Heart right ventricle (tissue), 16 donors: ENCODE measurements around the gene ADAMTSL5. TPM values are rescaled to one million over a fixed set of nuclear protein-coding genes. Genes with fewer than 3 reads are reported as not detected.
"Not testable (repeated sequence)": the region's sequence is repeated elsewhere in the genome, so short reads cannot be mapped to it uniquely, and the experiment has no call there.

Experiments
- ATAC-seq, 8 donors: fragments of 200-7000 bp; cut with Tn5 transposase; one replicate each; pipeline ENCODE4 v1.9.1; 2020; ENCODE audit warnings: mild to moderate bottlenecking in 8 of 8, moderate library complexity in 8 of 8, moderate number of reproducible peaks in 1 of 8
- DNase-seq, 2 donors: peaks; one replicate each; pipeline ENCODE4 v3.0.0-alpha.2; 2020
- H3K27ac ChIP-seq, 10 donors: fragments of 200-600 bp; sonication (generic) in 2 of 10; one replicate each; pipeline versions ENCODE4 v1.5.0 to v1.8.0; 2020 to 2022; ENCODE audit warnings: mild to moderate bottlenecking in 3 of 10
- H3K27me3 ChIP-seq, 7 donors: fragments of 200-600 bp; one replicate each; pipeline ENCODE4 v1.8.0; 2021 to 2022; ENCODE audit warnings: mild to moderate bottlenecking in 2 of 7
- H3K36me3 ChIP-seq, 9 donors: fragments of 200-600 bp; sonication (generic) in 1 of 9; one replicate each; pipeline versions ENCODE4 v1.5.0 to v1.8.0; 2020 to 2022; ENCODE audit warnings: mild to moderate bottlenecking in 2 of 9
- H3K4me1 ChIP-seq, 9 donors: fragments of 200-600 bp; sonication (generic) in 1 of 9; one replicate each; pipeline versions ENCODE4 v1.5.0 to v1.8.0; 2020 to 2022; ENCODE audit warnings: mild to moderate bottlenecking in 4 of 9
- H3K4me3 ChIP-seq, 10 donors: fragments of 200-600 bp; sonication (generic) in 2 of 10; one replicate each; pipeline versions ENCODE4 v1.5.0 to v1.8.0; 2020 to 2022; ENCODE audit warnings: mild to moderate bottlenecking in 7 of 10, moderate library complexity in 2 of 10
- H3K9me3 ChIP-seq, 11 donors: fragments of 200-600 bp in 10 of 11; sonication (generic) in 2 of 11; one replicate each; pipeline versions ENCODE4 v1.5.0 to v1.8.0; 2013 to 2022; ENCODE audit warnings: mild to moderate bottlenecking in 2 of 11, control low read depth in 1 of 11, moderate library complexity in 1 of 11
- WGBS, 2 donors: extraction: QIAGEN DNeasy Blood & Tissue Kit; methylation state at CpG; one replicate each; pipeline ENCODE4 v1.1.7; 2013; ENCODE audit warnings: inconsistent platforms in 1 of 2; 5-methylcytosine and 5-hydroxymethylcytosine counted together
- intact Hi-C, 10 donors: fragments of 100-400 bp; cut with DNase I; formaldehyde crosslinking; loops; one replicate each; pipeline versions ENCODE4 v1.11.1 to v1.14.2; 2022
- polyA plus RNA-seq, 2 donors: library from polyadenylated mRNA; stranded (reverse); fragments of 200-250 nt; gene quantifications; one replicate each; pipeline ENCODE4 v1.2.3, GENCODE V29; 2013
- total RNA-seq, 10 donors: library from RNA; stranded (reverse); fragmentation: NEBNext Ultra II Directional in 3 of 10; extraction: Animal tissue kit (Norgen Biotek cat#: 25700) in 3 of 10; gene quantifications; one replicate each; pipeline versions ENCODE4 v1.2.1 to v1.2.4, GENCODE V29; 2021 to 2023
- TF ChIP-seq, protein P1 (sequence below), 9 donors: fragments of 200-600 bp; sonication (generic) in 2 of 9; IDR thresholded peaks; one replicate each; pipeline versions ENCODE4 v1.5.0 to v1.8.0; 2021 to 2022; ENCODE audit warnings: antibody characterized with exemption in 9 of 9, mild to moderate bottlenecking in 5 of 9, moderate library complexity in 1 of 9
- donor health status: Arrhythmogenic right ventricular cardiomyopathy.
- donor health status: ischemic (EF 13 %, LVEDD 7.1; RV severe dilation, severe dysfunction).
- donor health status: healthy with polysubstance abuse.
- donor health status: DM: no; HTN: yes; CAD: no.
- donor health status: DM: no; HTN: no; CAD: no.
- donor health status: ischemic (EF 25% LVEDD 6.9; RV normal size, moderate dysfunction).
- donor health status: ischemic (EF 25% LVEDD 5.7; RV mildly dilated, moderate dysfunction).
- donor health status: healthy.
- donor health status: DM: yes; HTN: yes; CAD: no.
- donor health status: Ischemic cardiomyopathy.
- donor health status: ischemic (EF 35%, LVEDD 5.7; RV mildly dilated, moderate dysfunction).
- donor health status: nonischemic (EF 11% LVEDD 7.7; RV severe dilation, severe dysfunction).
- donor health status: DM: yes; HTN: yes; CAD: no.
- donor health status: PGD.
- donor health status: ischemic (EF 29% LVEDD 5.4; RV normal size, mild dysfunction).
- donor health status: nonischemic (EF 23%, LVEDD 6.1; RV moderate dilation, normal function).

ADAMTSL5 gene
- total and polyA plus RNA-seq, 12 donors = 16.7 to 69.4 (median 35.8) TPM

- no peak overlapping the region for H3K4me3 ChIP-seq
- peaks cover 26 to 46% (median 45%) of the 10 kb centered on the region in 7 donors for H3K27me3 ChIP-seq
- intact Hi-C loops = loop anchor here in 1 of 10 donors (10.0 kb wide), 1 partner anchor 207 kb away; no protein-coding TSS in a partner anchor
- ATAC-seq (peak in 4 of 8 donors; percentile 13 to 50 (median 20)), DNase-seq (no peak)
- H3K36me3 ChIP-seq = no peaks in the 10 kb centered on the region
- peaks cover 0 to 11% (median 4%) of the 10 kb centered on the region in 9 donors for H3K4me1 ChIP-seq
- TF ChIP-seq, protein P1, sequence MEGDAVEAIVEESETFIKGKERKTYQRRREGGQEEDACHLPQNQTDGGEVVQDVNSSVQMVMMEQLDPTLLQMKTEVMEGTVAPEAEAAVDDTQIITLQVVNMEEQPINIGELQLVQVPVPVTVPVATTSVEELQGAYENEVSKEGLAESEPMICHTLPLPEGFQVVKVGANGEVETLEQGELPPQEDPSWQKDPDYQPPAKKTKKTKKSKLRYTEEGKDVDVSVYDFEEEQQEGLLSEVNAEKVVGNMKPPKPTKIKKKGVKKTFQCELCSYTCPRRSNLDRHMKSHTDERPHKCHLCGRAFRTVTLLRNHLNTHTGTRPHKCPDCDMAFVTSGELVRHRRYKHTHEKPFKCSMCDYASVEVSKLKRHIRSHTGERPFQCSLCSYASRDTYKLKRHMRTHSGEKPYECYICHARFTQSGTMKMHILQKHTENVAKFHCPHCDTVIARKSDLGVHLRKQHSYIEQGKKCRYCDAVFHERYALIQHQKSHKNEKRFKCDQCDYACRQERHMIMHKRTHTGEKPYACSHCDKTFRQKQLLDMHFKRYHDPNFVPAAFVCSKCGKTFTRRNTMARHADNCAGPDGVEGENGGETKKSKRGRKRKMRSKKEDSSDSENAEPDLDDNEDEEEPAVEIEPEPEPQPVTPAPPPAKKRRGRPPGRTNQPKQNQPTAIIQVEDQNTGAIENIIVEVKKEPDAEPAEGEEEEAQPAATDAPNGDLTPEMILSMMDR (IDR thresholded peaks at IDR 0.05) = no peak
- no peaks in the 10 kb centered on the region for H3K9me3 ChIP-seq
- WGBS, 2 donors = 52 to 56% methylated on average over 10 of the region's 10 CpGs
- H3K27ac ChIP-seq = peak overlapping the region in 4 of 10 donors; percentile 17 to 66 (median 56)
These were observed 9.2 kb upstream of the ADAMTSL5 start for GRCh38 chr19:1522061-1522460.

GRCh38 chr19:1521636-1522035, 8.8 kb upstream of the ADAMTSL5 start:
- Histone ChIP-seq H3K4me1 (peaks cover 0 to 11% (median 4%) of the 10 kb centered on the region in 9 donors), H3K36me3 (no peaks in the 10 kb centered on the region), H3K4me3 (no peak overlapping the region), H3K27ac (peak overlapping the region in 5 of 10 donors; percentile 17 to 66 (median 50)), H3K9me3 (no peaks in the 10 kb centered on the region), H3K27me3 (peaks cover 26 to 44% (median 41%) of the 10 kb centered on the region in 7 donors)
- TF ChIP-seq, protein P1 (IDR thresholded peaks at IDR 0.05) = no peak
- DNase-seq (peak in 1 of 2 donors; percentile 46), ATAC-seq (peak; percentile 10 to 87 (median 68))
- WGBS, 2 donors = 26 to 38% methylated on average over 14 of the region's 14 CpGs
- intact Hi-C loops = loop anchor here in 1 of 10 donors (10.0 kb wide), 1 partner anchor 207 kb away; no protein-coding TSS in a partner anchor

- ATAC-seq = no peak
- TF ChIP-seq, protein P1 (IDR thresholded peaks at IDR 0.05) = no peak
- no peak overlapping the region for H3K4me3 ChIP-seq
- peaks cover 0 to 11% (median 4%) of the 10 kb centered on the region in 9 donors for H3K4me1 ChIP-seq
- intact Hi-C loops = loop anchor here in 1 of 10 donors (10.0 kb wide), 1 partner anchor 205 kb away; no protein-coding TSS in a partner anchor
- no peak for DNase-seq
- peaks cover 15 to 33% (median 28%) of the 10 kb centered on the region in 7 donors for H3K27me3 ChIP-seq
- H3K27ac ChIP-seq = no peak overlapping the region
- WGBS, 2 donors = 78 to 84% methylated on average over 17 of the region's 17 CpGs
- H3K36me3 ChIP-seq = no peaks in the 10 kb centered on the region
- no peaks in the 10 kb centered on the region for H3K9me3 ChIP-seq
These were observed 7.5 kb upstream of the ADAMTSL5 start for GRCh38 chr19:1520203-1520780.

GRCh38 chr19:1519802-1520201, 7.0 kb upstream of the ADAMTSL5 start:
- not testable (repeated sequence) for H3K4me3 ChIP-seq, H3K36me3 ChIP-seq, H3K9me3 ChIP-seq, H3K27ac ChIP-seq, ATAC-seq, DNase-seq
- WGBS, 2 donors = 82 to 93% methylated on average over 8 of the region's 8 CpGs
- Histone ChIP-seq H3K27me3 (peaks cover 12 to 33% (median 24%) of the 10 kb centered on the region in 7 donors), H3K4me1 (peaks cover 0 to 11% (median 4%) of the 10 kb centered on the region in 9 donors)
- intact Hi-C loops = loop anchor here in 4 of 10 donors (10.0 kb wide), 3 partner anchors 55 to 205 kb away; no protein-coding TSS in a partner anchor

DNA sequence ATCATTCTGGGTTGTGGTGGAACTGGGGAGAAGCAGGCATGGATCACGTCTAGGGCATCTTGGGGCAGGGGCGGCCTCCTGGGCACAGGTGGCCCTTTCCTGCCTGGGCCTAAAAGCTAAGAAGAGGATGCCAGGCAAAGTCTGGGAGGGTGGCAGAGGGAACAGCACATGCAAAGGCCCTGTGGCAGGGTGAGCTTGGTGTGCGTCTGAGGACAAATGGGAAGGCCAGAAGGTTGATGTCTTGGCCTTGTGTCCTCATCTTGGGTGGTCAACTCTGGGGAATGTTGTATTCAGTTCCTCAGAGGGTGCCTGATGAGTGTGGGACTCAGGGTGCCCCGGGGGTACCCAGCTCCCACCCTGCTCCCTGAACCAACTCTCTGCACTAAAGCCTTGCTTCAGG, 5.7 kb upstream of the ADAMTSL5 start:
- 87 to 94% methylated on average over 4 of the region's 4 CpGs for WGBS, 2 donors
- DNase-seq = no peak
- no peaks in the 10 kb centered on the region for H3K36me3 ChIP-seq
- intact Hi-C loops = loop anchor here in 4 of 10 donors (10.0 kb wide), 2 partner anchors 54 to 74 kb away; no protein-coding TSS in a partner anchor
- H3K4me3 ChIP-seq = no peak overlapping the region
- no peak overlapping the region for H3K27ac ChIP-seq
- no peak for ATAC-seq
- TF ChIP-seq, protein P1 (IDR thresholded peaks at IDR 0.05) = no peak
- H3K27me3 ChIP-seq = peaks cover 4 to 33% (median 19%) of the 10 kb centered on the region in 7 donors
- peaks cover 0 to 19% (median 7%) of the 10 kb centered on the region in 9 donors for H3K4me1 ChIP-seq
- no peaks in the 10 kb centered on the region for H3K9me3 ChIP-seq
